ENCODE data around the gene TMC1.

Gene TMC1

GRCh38 chr9:72834994-72835393 is 313.6 kb downstream of the TMC1 start:
- TF ChIP-seq EZH2 (IDR thresholded peaks at IDR 0.05; ENCODE audit: borderline replicate concordance, low read length), result no peak
- no peak for TF ChIP-seq CTCF (IDR thresholded peaks at IDR 0.05; ENCODE audit: low read length)
- Histone ChIP-seq H3K4me2 (ENCODE audit: low read length) (no peak overlapping the region), H3K27me3 (ENCODE audit: insufficient read depth, low read length) (no peaks in the 10 kb centered on the region), H3K4me3 (ENCODE audit: low read depth, low read length, poor library complexity, severe bottlenecking) (no peak overlapping the region), H3K79me2 (ENCODE audit: insufficient read depth, low read length) (no peaks in the 10 kb centered on the region), H3K4me1 (ENCODE audit: insufficient read depth, low read length, severe bottlenecking) (no peaks in the 10 kb centered on the region), H3F3A (ENCODE audit: insufficient read depth, low read length) (no peaks in the 10 kb centered on the region), H3K9me2 (ENCODE audit: low read depth, low read length) (no peaks in the 10 kb centered on the region), H3K9me3 (ENCODE audit: low read length) (no peaks in the 10 kb centered on the region), H3K27ac (ENCODE audit: low read depth, low read length, poor library complexity, severe bottlenecking) (no peak overlapping the region), H3K36me3 (ENCODE audit: insufficient read depth, low read length) (no peaks in the 10 kb centered on the region), H3K9ac (ENCODE audit: low read length) (no peak overlapping the region), H2AFZ (ENCODE audit: low read length) (no peak overlapping the region), H4K20me1 (ENCODE audit: insufficient read depth, low read length) (no peaks in the 10 kb centered on the region)

GRCh38 chr9:72836790-72837189 is 315.4 kb downstream of the TMC1 start:
- Histone ChIP-seq H4K20me1 (ENCODE audit: insufficient read depth, low read length) (no peaks in the 10 kb centered on the region), H3K4me1 (ENCODE audit: insufficient read depth, low read length, severe bottlenecking) (no peaks in the 10 kb centered on the region), H3K27me3 (ENCODE audit: insufficient read depth, low read length) (no peaks in the 10 kb centered on the region), H3K79me2 (ENCODE audit: insufficient read depth, low read length) (no peaks in the 10 kb centered on the region), H3K36me3 (ENCODE audit: insufficient read depth, low read length) (no peaks in the 10 kb centered on the region), H3F3A (ENCODE audit: insufficient read depth, low read length) (no peaks in the 10 kb centered on the region), H3K9me3 (ENCODE audit: low read length) (no peaks in the 10 kb centered on the region), H3K27ac (ENCODE audit: low read depth, low read length, poor library complexity, severe bottlenecking) (no peak overlapping the region), H3K9me2 (ENCODE audit: low read depth, low read length) (no peaks in the 10 kb centered on the region), H3K9ac (ENCODE audit: low read length) (no peak overlapping the region), H2AFZ (ENCODE audit: low read length) (no peak overlapping the region), H3K4me2 (ENCODE audit: low read length) (no peak overlapping the region), H3K4me3 (ENCODE audit: low read depth, low read length, poor library complexity, severe bottlenecking) (no peak overlapping the region)
- TF ChIP-seq CTCF (IDR thresholded peaks at IDR 0.05; ENCODE audit: low read length) (no peak), EZH2 (IDR thresholded peaks at IDR 0.05; ENCODE audit: borderline replicate concordance, low read length) (no peak)

GRCh38 chr9:72839085-72839484 is 317.7 kb downstream of the TMC1 start:
- TF ChIP-seq CTCF (IDR thresholded peaks at IDR 0.05; ENCODE audit: low read length) (no peak), EZH2 (IDR thresholded peaks at IDR 0.05; ENCODE audit: borderline replicate concordance, low read length) (no peak)
- Histone ChIP-seq H3F3A (ENCODE audit: insufficient read depth, low read length) (no peaks in the 10 kb centered on the region), H3K27me3 (ENCODE audit: insufficient read depth, low read length) (no peaks in the 10 kb centered on the region), H2AFZ (ENCODE audit: low read length) (no peak overlapping the region), H3K4me3 (ENCODE audit: low read depth, low read length, poor library complexity, severe bottlenecking) (no peak overlapping the region), H3K79me2 (ENCODE audit: insufficient read depth, low read length) (no peaks in the 10 kb centered on the region), H3K9ac (ENCODE audit: low read length) (no peak overlapping the region), H3K9me3 (ENCODE audit: low read length) (no peaks in the 10 kb centered on the region), H3K36me3 (ENCODE audit: insufficient read depth, low read length) (no peaks in the 10 kb centered on the region), H3K4me1 (ENCODE audit: insufficient read depth, low read length, severe bottlenecking) (no peaks in the 10 kb centered on the region), H3K27ac (ENCODE audit: low read depth, low read length, poor library complexity, severe bottlenecking) (no peak overlapping the region), H4K20me1 (ENCODE audit: insufficient read depth, low read length) (no peaks in the 10 kb centered on the region), H3K9me2 (ENCODE audit: low read depth, low read length) (no peaks in the 10 kb centered on the region), H3K4me2 (ENCODE audit: low read length) (no peak overlapping the region)

Data from OCI-LY1 (cell line).